Measurements from ENCODE around the gene RAD51B.
A peak's percentile ranks its signal among the peaks of the same experiment; 100 is the strongest.

Gene RAD51B

GRCh38 chr14:68726093-68726695 lies 906.6 kb downstream of the RAD51B start:
- DNase-seq (ENCODE audit: low spot score), result no peak

- DNase-seq (ENCODE audit: low spot score), result no peak
These were observed 907.9 kb downstream of the RAD51B start for GRCh38 chr14:68727315-68728047.

- no peak for DNase-seq (ENCODE audit: low spot score)
These were observed 908.9 kb downstream of the RAD51B start for GRCh38 chr14:68728342-68729106.

- no peak for DNase-seq (ENCODE audit: low spot score)
These were observed 910.0 kb downstream of the RAD51B start for GRCh38 chr14:68729556-68729955.

- no peak for DNase-seq (ENCODE audit: low spot score)
These were observed 910.8 kb downstream of the RAD51B start for GRCh38 chr14:68730348-68730747.

GRCh38 chr14:68730811-68731425 lies 911.3 kb downstream of the RAD51B start:
- peak; percentile 59 for DNase-seq (ENCODE audit: low spot score)

GRCh38 chr14:68733086-68733914 lies 913.7 kb downstream of the RAD51B start:
- peak; percentile 52 for DNase-seq (ENCODE audit: low spot score)

- DNase-seq (ENCODE audit: low spot score), result no peak
These were observed 914.7 kb downstream of the RAD51B start for GRCh38 chr14:68734231-68734732.

GRCh38 chr14:68735856-68736255 lies 916.3 kb downstream of the RAD51B start:
- no peak for DNase-seq (ENCODE audit: low spot score)

- no peak for DNase-seq (ENCODE audit: low spot score)
These were observed 916.9 kb downstream of the RAD51B start for GRCh38 chr14:68736471-68736871.

GRCh38 chr14:68737086-68737485 lies 917.5 kb downstream of the RAD51B start:
- no peak for DNase-seq (ENCODE audit: low spot score)

GRCh38 chr14:68738559-68738958 lies 919.0 kb downstream of the RAD51B start:
- DNase-seq (ENCODE audit: low spot score), result no peak

GRCh38 chr14:68739701-68740100 lies 920.1 kb downstream of the RAD51B start:
- no peak for DNase-seq (ENCODE audit: low spot score)

GRCh38 chr14:68740788-68741476 lies 921.4 kb downstream of the RAD51B start:
- no peak for DNase-seq (ENCODE audit: low spot score)

- no peak for DNase-seq (ENCODE audit: low spot score)
These were observed 921.9 kb downstream of the RAD51B start for GRCh38 chr14:68741477-68741791.

- peak; percentile 57 for DNase-seq (ENCODE audit: low spot score)
These were observed 922.4 kb downstream of the RAD51B start for GRCh38 chr14:68741839-68742470.

GRCh38 chr14:68744613-68745012 lies 925.0 kb downstream of the RAD51B start:
- DNase-seq (ENCODE audit: low spot score), result no peak

- DNase-seq (ENCODE audit: low spot score), result no peak
These were observed 927.8 kb downstream of the RAD51B start for GRCh38 chr14:68747393-68747792.

GRCh38 chr14:68748260-68748659 lies 928.7 kb downstream of the RAD51B start:
- DNase-seq (ENCODE audit: low spot score), result no peak

- DNase-seq (ENCODE audit: low spot score), result no peak
These were observed 929.1 kb downstream of the RAD51B start for GRCh38 chr14:68748691-68749090.

Data from globus pallidus (tissue), 1 donor.